ENCODE measurements around the gene RGS12.

Gene RGS12

DNA sequence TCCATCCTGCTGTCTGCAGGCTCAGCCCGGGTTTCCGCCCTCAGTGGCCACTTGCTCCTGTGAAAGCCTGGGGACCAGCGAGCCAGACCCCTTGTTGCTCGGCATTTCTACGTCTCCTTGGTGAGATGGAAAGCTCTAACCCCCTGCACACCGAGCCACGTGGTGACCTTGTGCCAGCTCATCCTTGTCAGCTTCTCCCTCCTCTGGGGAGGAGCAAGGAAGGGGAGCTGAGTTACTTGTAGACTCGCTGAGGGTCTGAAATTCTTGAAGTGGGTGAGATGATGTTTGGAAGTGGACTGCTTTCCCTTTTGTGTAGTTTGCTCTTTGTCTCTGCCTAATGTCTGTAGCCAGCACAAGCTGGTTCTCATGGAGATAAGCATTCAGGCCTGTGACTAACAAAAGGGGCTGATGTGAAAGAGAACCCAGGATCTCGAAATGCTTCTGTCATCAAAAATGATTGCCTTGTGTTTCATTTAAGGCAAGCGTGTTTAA is 29.3 kb downstream of the RGS12 start:
- TF ChIP-seq TARDBP (IDR thresholded peaks at IDR 0.05), result no peak
- no peak for TF ChIP-seq CTBP1 (IDR thresholded peaks at IDR 0.05; ENCODE audit: borderline replicate concordance)
- TF ChIP-seq ZNF384 (IDR thresholded peaks at IDR 0.05), result no peak
- no peak for TF ChIP-seq L3MBTL2 (conservative IDR thresholded peaks at IDR 0.05)
- TF ChIP-seq FOXM1 (IDR thresholded peaks at IDR 0.05; ENCODE audit: borderline replicate concordance), result no peak
- no peak for TF ChIP-seq FOXA1 (IDR thresholded peaks at IDR 0.05)
- TF ChIP-seq LEF1 (IDR thresholded peaks at IDR 0.05; ENCODE audit: borderline replicate concordance), result no peak
- TF ChIP-seq, protein P1, sequence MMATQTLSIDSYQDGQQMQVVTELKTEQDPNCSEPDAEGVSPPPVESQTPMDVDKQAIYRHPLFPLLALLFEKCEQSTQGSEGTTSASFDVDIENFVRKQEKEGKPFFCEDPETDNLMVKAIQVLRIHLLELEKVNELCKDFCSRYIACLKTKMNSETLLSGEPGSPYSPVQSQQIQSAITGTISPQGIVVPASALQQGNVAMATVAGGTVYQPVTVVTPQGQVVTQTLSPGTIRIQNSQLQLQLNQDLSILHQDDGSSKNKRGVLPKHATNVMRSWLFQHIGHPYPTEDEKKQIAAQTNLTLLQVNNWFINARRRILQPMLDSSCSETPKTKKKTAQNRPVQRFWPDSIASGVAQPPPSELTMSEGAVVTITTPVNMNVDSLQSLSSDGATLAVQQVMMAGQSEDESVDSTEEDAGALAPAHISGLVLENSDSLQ (IDR thresholded peaks at IDR 0.05), result no peak
- TF ChIP-seq HDGF (IDR thresholded peaks at IDR 0.05; ENCODE audit: borderline replicate concordance), result no peak
- no peak for TF ChIP-seq BHLHE40 (IDR thresholded peaks at IDR 0.05; ENCODE audit: borderline replicate concordance)
- TF ChIP-seq NFRKB (IDR thresholded peaks at IDR 0.05), result no peak
- TF ChIP-seq ELF4 (IDR thresholded peaks at IDR 0.05), result no peak
- TF ChIP-seq SP1 (IDR thresholded peaks at IDR 0.05), result no peak
- no peak for TF ChIP-seq SUZ12 (IDR thresholded peaks at IDR 0.05)
- no peak for TF ChIP-seq ARNT (IDR thresholded peaks at IDR 0.05)
- TF ChIP-seq FOXK2 (IDR thresholded peaks at IDR 0.05), result no peak
- DNase-seq (ENCODE audit: extremely low spot score), result no peak
- ChIA-PET CTCF (no interaction called here), POLR2A (no interaction called here)

DNA sequence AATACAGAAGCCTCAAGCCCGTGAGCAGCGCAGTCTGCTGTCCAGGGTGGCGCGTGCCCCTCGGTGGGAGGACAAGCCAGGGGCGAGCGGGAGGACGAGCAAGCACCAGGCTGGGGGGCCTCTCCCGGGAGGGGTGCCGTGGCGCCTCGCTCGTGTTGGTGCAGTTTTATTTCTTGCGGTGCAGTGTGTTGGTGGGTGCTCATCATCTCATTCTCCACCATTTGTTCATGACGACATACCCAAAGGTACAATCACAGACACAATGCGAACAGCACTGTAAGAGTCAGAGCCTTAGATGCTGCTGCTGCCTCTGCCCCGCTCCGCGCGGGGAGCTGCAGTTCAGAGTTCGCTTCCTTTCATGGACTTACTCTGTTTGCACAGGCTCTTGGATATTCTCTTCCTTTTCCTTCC is 30.3 kb downstream of the RGS12 start:
- TF ChIP-seq FOXA1 (IDR thresholded peaks at IDR 0.05) (no peak), LEF1 (IDR thresholded peaks at IDR 0.05; ENCODE audit: borderline replicate concordance) (no peak), ZNF384 (IDR thresholded peaks at IDR 0.05) (no peak), FOXK2 (IDR thresholded peaks at IDR 0.05) (no peak), FOXM1 (IDR thresholded peaks at IDR 0.05; ENCODE audit: borderline replicate concordance) (no peak), L3MBTL2 (conservative IDR thresholded peaks at IDR 0.05) (no peak), SUZ12 (IDR thresholded peaks at IDR 0.05) (no peak), SP1 (IDR thresholded peaks at IDR 0.05) (no peak), CTBP1 (IDR thresholded peaks at IDR 0.05; ENCODE audit: borderline replicate concordance) (no peak), ELF4 (IDR thresholded peaks at IDR 0.05) (no peak), NFRKB (IDR thresholded peaks at IDR 0.05) (no peak), ARNT (IDR thresholded peaks at IDR 0.05) (no peak), BHLHE40 (IDR thresholded peaks at IDR 0.05; ENCODE audit: borderline replicate concordance) (no peak), HDGF (IDR thresholded peaks at IDR 0.05; ENCODE audit: borderline replicate concordance) (no peak), TARDBP (IDR thresholded peaks at IDR 0.05) (no peak)
- TF ChIP-seq, protein P1 (IDR thresholded peaks at IDR 0.05), result no peak
- DNase-seq (ENCODE audit: extremely low spot score), result no peak
- ChIA-PET CTCF (interaction anchor here (1.0 kb wide), 1 partner anchor 16 kb away, joined by 3 read pairs; no protein-coding TSS in a partner anchor), POLR2A (no interaction called here)

DNA sequence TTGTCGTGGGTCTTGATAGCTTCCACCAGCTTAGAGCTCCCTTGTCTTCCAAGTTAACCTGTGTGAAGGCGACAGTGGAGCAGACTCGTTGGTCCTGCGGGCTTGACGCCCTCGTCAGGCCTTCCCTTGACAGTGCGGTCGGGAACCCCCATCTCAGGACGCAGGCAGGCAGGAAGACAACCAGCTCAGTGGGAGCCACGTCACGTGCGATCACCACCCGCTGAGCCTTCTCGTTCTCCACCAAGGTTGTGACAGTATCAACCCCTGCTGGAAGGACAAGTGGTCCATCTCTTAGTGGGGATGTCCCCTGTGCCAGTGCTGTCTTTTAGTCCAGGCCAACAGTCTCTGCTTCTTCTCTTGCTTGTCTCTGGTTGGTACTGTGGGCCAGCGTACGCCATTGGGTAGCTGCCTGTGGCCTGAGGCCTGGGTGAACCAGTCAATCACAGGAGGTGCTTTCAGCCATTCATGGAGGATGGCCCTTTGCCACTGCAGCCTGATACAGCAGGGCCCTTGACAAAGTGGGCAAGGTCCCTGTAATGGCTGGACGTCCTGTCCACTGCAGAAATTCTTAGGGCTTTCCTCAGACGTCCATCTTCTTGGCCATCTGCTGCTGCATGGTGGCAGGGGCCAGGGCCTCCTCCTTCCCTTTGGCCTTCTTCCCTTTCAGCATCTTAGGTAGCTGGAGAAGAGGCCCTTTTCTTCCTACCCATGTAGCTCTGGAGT is 31.4 kb downstream of the RGS12 start:
- POLR2A ChIA-PET, result no interaction called here
- DNase-seq (ENCODE audit: extremely low spot score), result no peak
- TF ChIP-seq FOXA1 (IDR thresholded peaks at IDR 0.05) (no peak), FOXK2 (IDR thresholded peaks at IDR 0.05) (no peak), ARNT (IDR thresholded peaks at IDR 0.05) (no peak), BHLHE40 (IDR thresholded peaks at IDR 0.05; ENCODE audit: borderline replicate concordance) (no peak), SUZ12 (IDR thresholded peaks at IDR 0.05) (no peak), ZNF384 (IDR thresholded peaks at IDR 0.05) (no peak), ELF4 (IDR thresholded peaks at IDR 0.05) (no peak), L3MBTL2 (conservative IDR thresholded peaks at IDR 0.05) (no peak), HDGF (IDR thresholded peaks at IDR 0.05; ENCODE audit: borderline replicate concordance) (no peak), SP1 (IDR thresholded peaks at IDR 0.05) (no peak), FOXM1 (IDR thresholded peaks at IDR 0.05; ENCODE audit: borderline replicate concordance) (no peak), CTBP1 (IDR thresholded peaks at IDR 0.05; ENCODE audit: borderline replicate concordance) (no peak), LEF1 (IDR thresholded peaks at IDR 0.05; ENCODE audit: borderline replicate concordance) (no peak), TARDBP (IDR thresholded peaks at IDR 0.05) (no peak), NFRKB (IDR thresholded peaks at IDR 0.05) (no peak)
- TF ChIP-seq, protein P1 (IDR thresholded peaks at IDR 0.05), result no peak
- CTCF ChIA-PET, result interaction anchor here (0.6 to 1.0 kb wide), 4 partner anchors 15 to 156 kb away, joined by 3 to 4 read pairs (median 3); no protein-coding TSS in a partner anchor

DNA sequence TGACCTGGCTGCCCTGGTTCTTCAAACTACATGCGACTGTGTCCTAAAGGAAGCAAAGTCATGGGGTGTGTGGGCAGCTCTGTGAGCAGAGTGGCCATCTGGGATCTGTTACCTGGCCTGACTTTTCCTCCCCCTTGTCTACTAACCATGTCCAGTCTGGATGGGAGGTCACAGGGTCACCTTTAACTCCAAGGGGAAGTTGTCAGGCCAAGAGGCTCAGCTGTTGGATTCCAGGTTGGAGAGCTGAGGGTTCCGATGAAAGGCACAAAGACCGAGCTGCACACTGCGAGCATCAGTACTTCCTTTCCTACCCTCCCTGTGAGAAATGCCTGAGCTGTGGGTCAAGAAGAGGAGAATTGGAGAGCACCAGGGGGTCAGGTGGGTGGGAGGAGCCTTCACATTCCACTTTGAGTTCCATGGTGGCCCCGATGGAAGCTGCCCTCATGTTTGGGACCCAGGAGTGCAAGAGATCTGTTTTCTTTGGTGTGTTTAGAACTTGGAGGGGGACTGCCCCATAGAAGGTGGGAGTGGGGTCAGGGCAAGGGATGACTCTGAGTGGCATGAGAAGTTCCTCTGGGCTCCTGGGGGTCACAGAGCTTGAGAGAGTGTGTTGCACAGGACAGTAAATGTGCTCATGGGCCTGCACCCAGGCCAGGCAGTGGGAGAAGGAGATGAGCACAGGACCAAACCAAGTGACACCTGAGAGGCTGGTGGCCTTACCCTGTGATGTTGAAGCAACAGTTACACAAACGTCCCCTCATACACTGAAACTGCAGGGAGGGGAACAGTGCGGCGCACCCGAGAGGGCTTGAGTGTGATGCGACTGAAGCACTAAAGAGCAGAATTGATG is 36.2 kb downstream of the RGS12 start:
- POLR2A ChIA-PET, result no interaction called here
- CTCF ChIA-PET, result no interaction called here
- DNase-seq (ENCODE audit: extremely low spot score), result no peak
- TF ChIP-seq ARNT (IDR thresholded peaks at IDR 0.05) (no peak), ZNF384 (IDR thresholded peaks at IDR 0.05) (no peak), L3MBTL2 (conservative IDR thresholded peaks at IDR 0.05) (no peak), SP1 (IDR thresholded peaks at IDR 0.05) (no peak)

DNA sequence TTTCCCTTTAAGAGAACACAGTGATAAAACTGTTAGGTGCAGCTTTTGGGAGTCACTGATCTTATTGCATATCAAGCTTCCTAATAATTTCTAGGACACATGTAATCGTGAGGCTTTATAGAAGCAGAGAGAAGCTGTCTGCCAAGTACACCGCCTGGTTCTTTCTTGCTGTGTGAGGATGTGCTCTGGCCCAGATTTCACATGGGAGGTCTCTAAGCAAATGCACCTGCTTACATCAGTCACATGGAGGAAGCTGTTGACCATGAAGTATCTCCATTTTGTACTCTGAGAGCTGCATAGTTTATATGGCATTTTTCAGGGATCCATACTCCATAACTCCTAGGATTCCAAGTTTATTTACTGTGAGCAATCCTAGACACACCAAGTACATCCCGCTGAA is 37.1 kb downstream of the RGS12 start:
- ChIA-PET POLR2A (no interaction called here), CTCF (no interaction called here)
- TF ChIP-seq TARDBP (IDR thresholded peaks at IDR 0.05) (no peak), FOXK2 (IDR thresholded peaks at IDR 0.05) (no peak), LEF1 (IDR thresholded peaks at IDR 0.05; ENCODE audit: borderline replicate concordance) (no peak), SP1 (IDR thresholded peaks at IDR 0.05) (no peak), L3MBTL2 (conservative IDR thresholded peaks at IDR 0.05) (no peak), ELF4 (IDR thresholded peaks at IDR 0.05) (no peak), ZNF384 (IDR thresholded peaks at IDR 0.05) (no peak), HDGF (IDR thresholded peaks at IDR 0.05; ENCODE audit: borderline replicate concordance) (no peak), FOXA1 (IDR thresholded peaks at IDR 0.05) (no peak), CTBP1 (IDR thresholded peaks at IDR 0.05; ENCODE audit: borderline replicate concordance) (no peak), BHLHE40 (IDR thresholded peaks at IDR 0.05; ENCODE audit: borderline replicate concordance) (no peak)
- TF ChIP-seq, protein P1 (IDR thresholded peaks at IDR 0.05), result no peak
- no peak for DNase-seq (ENCODE audit: extremely low spot score)
